Ishikawa (cell line): Measurements from ENCODE around the gene ITPRIPL2.
A peak's percentile ranks its signal among the peaks of the same experiment; 100 is the strongest.

Experiments
- CEBPB ChIP-seq: IDR thresholded peaks from 2 replicates; pipeline ENCODE4 v1.6.1; 2012
- CREB1 ChIP-seq: IDR thresholded peaks from 2 replicates; pipeline ENCODE4 v1.6.1; 2012; ENCODE audit warnings: low read depth
- EGR1 ChIP-seq: IDR thresholded peaks from 2 replicates; pipeline ENCODE4 v1.6.1; 2012
- EP300 ChIP-seq: IDR thresholded peaks from 2 replicates; pipeline ENCODE4 v1.6.1; 2012; ENCODE audit warnings: borderline replicate concordance
- FOXM1 ChIP-seq: IDR thresholded peaks from 2 replicates; pipeline ENCODE4 v1.6.1; 2012; ENCODE audit warnings: low read depth, borderline replicate concordance
- MAX ChIP-seq: IDR thresholded peaks from 2 replicates; pipeline ENCODE4 v1.6.1; 2012
- NFIC ChIP-seq: IDR thresholded peaks from 2 replicates; pipeline ENCODE4 v1.6.1; 2012
- RAD21 ChIP-seq: IDR thresholded peaks from 2 replicates; pipeline ENCODE4 v1.6.1; 2012; ENCODE audit warnings: low read depth
- REST ChIP-seq: IDR thresholded peaks from 2 replicates; pipeline ENCODE4 v1.6.1; 2012; ENCODE audit warnings: low read depth, mild to moderate bottlenecking
- TAF1 ChIP-seq: IDR thresholded peaks from 2 replicates; pipeline ENCODE4 v1.6.1; 2012; ENCODE audit warnings: low read depth, mild to moderate bottlenecking
- TCF12 ChIP-seq: IDR thresholded peaks from 2 replicates; pipeline ENCODE4 v1.6.1; 2012; ENCODE audit warnings: low read depth
- TEAD4 ChIP-seq: IDR thresholded peaks from 2 replicates; pipeline ENCODE4 v1.6.1; 2012
- YY1 ChIP-seq: IDR thresholded peaks from 2 replicates; pipeline ENCODE4 v1.6.1; 2012; ENCODE audit warnings: low read depth
- ZBTB7A ChIP-seq: IDR thresholded peaks from 2 replicates; pipeline ENCODE4 v1.6.1; 2012; ENCODE audit warnings: low read depth
- TF ChIP-seq, protein P1 (sequence below): IDR thresholded peaks from 2 replicates; pipeline ENCODE4 v1.6.1; 2012

ITPRIPL2 gene

DNA sequence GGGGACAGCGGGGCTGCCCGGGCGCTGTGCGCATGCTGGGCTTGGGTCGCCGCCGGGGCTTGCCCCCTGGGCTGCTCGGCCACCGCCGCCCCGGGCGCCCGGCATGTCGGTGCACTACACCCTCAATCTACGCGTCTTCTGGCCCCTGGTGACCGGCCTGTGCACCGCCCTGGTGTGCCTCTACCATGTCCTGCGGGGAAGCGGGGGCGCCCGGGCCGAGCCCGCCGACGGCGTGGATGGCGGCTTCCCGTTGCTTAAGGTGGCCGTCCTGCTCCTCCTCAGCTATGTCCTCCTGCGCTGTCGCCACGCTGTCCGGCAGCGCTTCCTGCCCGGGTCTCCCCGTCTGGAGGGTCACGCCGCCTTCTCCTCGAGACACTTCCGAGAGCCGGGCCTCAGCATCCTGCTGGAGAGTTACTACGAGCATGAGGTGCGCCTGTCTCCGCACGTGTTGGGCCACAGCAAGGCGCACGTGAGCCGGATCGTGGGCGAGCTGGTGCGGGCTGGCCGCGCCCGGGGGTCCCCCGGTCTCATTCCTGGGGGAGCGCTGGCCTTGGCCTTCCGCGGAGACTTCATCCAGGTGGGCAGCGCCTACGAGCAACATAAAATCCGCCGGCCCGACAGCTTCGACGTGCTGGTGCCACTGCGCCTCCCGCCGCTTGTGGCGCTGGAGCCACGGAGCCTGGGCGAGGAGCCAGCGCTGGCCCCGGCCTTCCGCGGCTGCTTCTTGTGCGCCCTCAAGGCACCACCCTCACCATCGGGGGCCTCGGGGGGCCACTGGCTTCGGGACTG, 789 bp downstream of the ITPRIPL2 start:
- TF ChIP-seq YY1 = no peak
- TF ChIP-seq TCF12 = no peak
- TF ChIP-seq MAX = peak; percentile 52
- TF ChIP-seq NFIC = no peak

DNA sequence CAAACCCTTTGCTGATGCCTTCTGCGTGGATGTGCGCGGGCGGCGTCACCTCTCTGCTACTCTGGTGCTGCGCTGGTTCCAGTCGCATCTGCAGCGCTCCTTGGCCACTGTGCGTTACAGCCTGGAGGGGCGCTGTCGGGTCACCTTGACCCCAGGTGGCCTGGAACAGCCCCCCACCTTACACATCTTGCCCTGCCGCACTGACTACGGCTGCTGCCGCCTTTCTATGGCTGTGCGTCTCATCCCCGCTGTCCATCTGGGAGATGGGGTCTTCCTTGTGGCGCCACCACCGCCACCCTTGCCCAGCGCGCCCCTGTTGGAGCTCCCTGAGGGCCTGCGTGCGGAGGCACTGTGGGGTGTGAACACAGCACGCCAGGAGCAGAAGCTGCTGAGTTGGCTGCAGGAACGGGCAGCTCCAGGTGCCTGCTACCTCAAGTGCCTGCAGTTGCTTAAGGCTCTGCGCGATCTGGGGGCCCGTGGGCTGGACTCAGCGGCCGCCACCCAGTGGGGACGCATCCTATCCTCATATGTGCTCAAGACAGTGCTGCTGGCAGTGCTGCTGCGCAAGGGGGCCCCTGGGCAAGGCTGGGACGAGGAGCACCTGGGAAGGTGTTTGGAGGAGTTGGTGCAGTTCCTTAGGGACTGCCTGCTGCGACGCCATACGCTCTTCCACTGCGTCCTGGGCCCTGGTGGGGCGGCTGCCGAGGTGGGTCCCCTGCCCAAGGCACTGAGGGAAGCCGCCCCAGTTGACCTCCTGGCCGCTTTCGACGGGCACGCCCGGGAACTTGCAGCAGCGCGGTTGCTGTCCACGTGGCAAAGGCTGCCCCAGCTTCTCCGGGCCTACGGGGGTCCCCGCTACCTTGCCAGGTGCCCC, 1.6 kb downstream of the ITPRIPL2 start:
- TF ChIP-seq TEAD4 (no peak), REST (no peak), CREB1 (no peak), EP300 (no peak), FOXM1 (no peak), TCF12 (no peak), EGR1 (no peak), MAX (no peak), RAD21 (no peak), CEBPB (no peak)
- TF ChIP-seq, protein P1, sequence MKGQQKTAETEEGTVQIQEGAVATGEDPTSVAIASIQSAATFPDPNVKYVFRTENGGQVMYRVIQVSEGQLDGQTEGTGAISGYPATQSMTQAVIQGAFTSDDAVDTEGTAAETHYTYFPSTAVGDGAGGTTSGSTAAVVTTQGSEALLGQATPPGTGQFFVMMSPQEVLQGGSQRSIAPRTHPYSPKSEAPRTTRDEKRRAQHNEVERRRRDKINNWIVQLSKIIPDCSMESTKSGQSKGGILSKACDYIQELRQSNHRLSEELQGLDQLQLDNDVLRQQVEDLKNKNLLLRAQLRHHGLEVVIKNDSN = no peak

GRCh38 chr16:19116711-19117449, 3.1 kb downstream of the ITPRIPL2 start:
- TF ChIP-seq TEAD4 (no peak), ZBTB7A (no peak), EP300 (no peak), REST (no peak), YY1 (no peak), NFIC (no peak), CEBPB (no peak), TAF1 (no peak), CREB1 (no peak), FOXM1 (no peak), EGR1 (no peak), RAD21 (no peak), TCF12 (no peak), MAX (no peak)
- TF ChIP-seq, protein P1 = no peak

- no peak for TF ChIP-seq RAD21
- TF ChIP-seq CREB1 = no peak
- TF ChIP-seq MAX = no peak
- no peak for TF ChIP-seq EGR1
- TF ChIP-seq REST = no peak
These were observed 5.2 kb downstream of the ITPRIPL2 start for GRCh38 chr16:19118938-19119431.
